Renal cortex interstitium (tissue), 11 donors: Measurements from ENCODE around the gene STRIP1. TPM values are rescaled to one million over a fixed set of nuclear protein-coding genes. Genes with fewer than 3 reads are reported as not detected.
"Not testable (repeated sequence)": the region's sequence is repeated elsewhere in the genome, so short reads cannot be mapped to it uniquely, and the experiment has no call there.

Experiments used
- DNase-seq, 11 donors: peaks; one replicate each; pipeline ENCODE4 v3.0.0-alpha.2; 2013; ENCODE audit warnings: low read depth in 9 of 11, low spot score in 4 of 11; ENCODE audit errors: extremely low read depth in 1 of 11
- polyA plus RNA-seq, 3 donors: library from polyadenylated mRNA; unstranded; fragments of 120-200 nt; gene quantifications; one replicate each; pipeline ENCODE4 v1.2.1, GENCODE V29; 2013; ENCODE audit not compliant: insufficient read length in 3 of 3

STRIP1 gene
- polyA plus RNA-seq, 3 donors: 43.6 to 54.7 (median 47.0) TPM

- no peak for DNase-seq
These were observed 28.2 kb downstream of the STRIP1 start for GRCh38 chr1:110062612-110063011.

GRCh38 chr1:110063781-110064180 is 29.4 kb downstream of the STRIP1 start:
- DNase-seq: no peak

GRCh38 chr1:110064576-110065337 is 30.3 kb downstream of the STRIP1 start:
- no peak for DNase-seq

GRCh38 chr1:110065841-110066240 is 31.4 kb downstream of the STRIP1 start:
- DNase-seq: no peak

- DNase-seq: no peak
These were observed 33.1 kb downstream of the STRIP1 start for GRCh38 chr1:110067479-110067892.

- DNase-seq: no peak
These were observed 33.6 kb downstream of the STRIP1 start for GRCh38 chr1:110067893-110068645.

GRCh38 chr1:110068646-110069403 is 34.4 kb downstream of the STRIP1 start:
- no peak for DNase-seq

GRCh38 chr1:110069404-110070281 is 35.2 kb downstream of the STRIP1 start:
- no peak for DNase-seq

- DNase-seq: no peak
These were observed 35.9 kb downstream of the STRIP1 start for GRCh38 chr1:110070282-110070669.

- no peak for DNase-seq
These were observed 36.3 kb downstream of the STRIP1 start, which contains the start of gene ALX3 for GRCh38 chr1:110070671-110071242. ALX3 (minus strand) TSS chr1:110070672; CDS start chr1:110070612, 60 bp downstream.

- no peak for DNase-seq
These were observed 39.7 kb downstream of the STRIP1 start for GRCh38 chr1:110074166-110074565.

- DNase-seq: no peak
These were observed 42.5 kb downstream of the STRIP1 start for GRCh38 chr1:110076789-110077500.

GRCh38 chr1:110079995-110080394 is 45.6 kb downstream of the STRIP1 start:
- DNase-seq: not testable (repeated sequence)

GRCh38 chr1:110081061-110081460 is 46.6 kb downstream of the STRIP1 start:
- no peak for DNase-seq

- DNase-seq: no peak
These were observed 48.1 kb downstream of the STRIP1 start for GRCh38 chr1:110082477-110082876.

GRCh38 chr1:110083061-110083865 is 48.8 kb downstream of the STRIP1 start:
- no peak for DNase-seq

- no peak for DNase-seq
These were observed 49.4 kb downstream of the STRIP1 start for GRCh38 chr1:110083866-110084226.
